ENCODE data around the gene ERC2. TPM values are rescaled to one million over a fixed set of nuclear protein-coding genes. Genes with fewer than 3 reads are reported as not detected.
"Not testable (repeated sequence)": the region's sequence is repeated elsewhere in the genome, so short reads cannot be mapped to it uniquely, and the experiment has no call there.

Gene ERC2
- polyA plus RNA-seq, 1 donor = 1.6 TPM

DNA sequence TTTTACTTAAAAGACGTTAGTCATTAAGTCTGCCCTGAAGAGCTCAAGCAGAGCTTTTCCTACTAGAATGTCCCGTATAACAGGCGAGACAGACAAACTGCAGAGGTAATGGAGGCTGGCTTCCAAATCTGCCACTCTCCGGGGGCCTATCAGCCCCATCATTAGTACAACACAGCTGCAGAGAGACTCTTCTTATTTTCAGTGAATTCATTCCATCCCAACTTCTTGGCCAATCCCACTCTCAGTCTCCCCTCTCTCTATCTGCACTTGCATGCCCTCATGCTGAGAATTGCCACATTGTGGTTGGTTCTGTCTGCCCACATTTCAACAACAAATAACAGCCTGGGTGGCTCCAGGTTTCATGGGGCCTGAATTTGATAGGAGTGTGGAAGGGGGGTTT lies 412.7 kb downstream of the ERC2 start:
- DNase-seq = no peak

DNA sequence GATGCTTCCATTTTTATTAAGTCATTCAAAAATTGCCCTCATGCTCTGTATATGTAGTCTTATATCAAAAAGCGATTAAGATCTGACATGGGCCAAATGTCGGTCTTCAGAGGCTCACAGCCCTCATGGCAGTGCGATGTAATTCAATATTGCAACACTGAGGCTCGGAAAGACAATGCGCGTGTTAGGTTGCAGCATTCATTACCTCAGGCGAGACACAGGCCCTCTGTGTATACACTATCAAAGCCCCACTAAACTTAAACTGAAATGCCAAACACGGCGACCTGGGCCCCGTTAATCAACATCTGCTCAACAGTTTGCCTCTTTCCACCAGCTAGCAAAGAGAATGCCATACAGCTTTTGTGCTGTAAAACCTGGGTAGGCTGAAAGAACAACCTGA lies 413.4 kb downstream of the ERC2 start:
- DNase-seq = no peak

DNA sequence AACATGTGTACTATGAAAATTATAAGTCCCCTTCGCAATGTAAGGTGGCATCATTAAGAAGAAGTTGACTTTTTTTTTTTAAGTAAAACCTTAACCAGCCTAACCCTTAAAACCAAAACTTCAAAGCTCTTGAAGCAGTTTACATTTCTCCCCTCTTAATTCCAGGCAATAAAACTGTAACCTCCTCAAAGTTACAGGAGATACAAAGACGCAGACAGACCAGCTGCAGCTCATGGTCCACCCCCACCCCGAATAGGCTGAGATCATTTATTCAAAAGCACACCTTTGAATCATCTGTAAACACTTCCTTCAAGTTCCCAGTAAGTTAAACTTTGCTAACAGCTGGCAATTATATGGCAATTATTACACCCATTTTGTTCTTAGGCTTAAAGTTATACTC lies 414.5 kb downstream of the ERC2 start:
- no peak for DNase-seq

DNA sequence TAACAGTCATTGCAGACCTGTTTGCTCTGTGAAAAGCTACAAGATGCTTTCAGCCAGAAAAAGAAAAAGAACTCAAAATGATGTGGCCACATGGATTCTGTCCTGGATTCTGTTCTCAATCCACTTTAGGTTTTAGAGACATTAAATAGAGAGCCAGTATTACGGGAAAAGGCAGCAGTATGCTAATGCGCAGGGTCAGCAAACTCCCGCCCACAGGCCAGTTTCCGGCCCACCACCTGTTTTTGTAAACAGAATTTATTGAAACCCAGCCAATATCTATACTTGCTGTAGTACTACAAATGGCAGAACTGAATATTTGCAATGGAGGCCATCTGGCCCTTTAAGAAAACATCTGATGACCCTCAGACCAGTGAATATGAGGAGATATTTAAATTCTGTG lies 416.1 kb downstream of the ERC2 start:
- no peak for DNase-seq

DNA sequence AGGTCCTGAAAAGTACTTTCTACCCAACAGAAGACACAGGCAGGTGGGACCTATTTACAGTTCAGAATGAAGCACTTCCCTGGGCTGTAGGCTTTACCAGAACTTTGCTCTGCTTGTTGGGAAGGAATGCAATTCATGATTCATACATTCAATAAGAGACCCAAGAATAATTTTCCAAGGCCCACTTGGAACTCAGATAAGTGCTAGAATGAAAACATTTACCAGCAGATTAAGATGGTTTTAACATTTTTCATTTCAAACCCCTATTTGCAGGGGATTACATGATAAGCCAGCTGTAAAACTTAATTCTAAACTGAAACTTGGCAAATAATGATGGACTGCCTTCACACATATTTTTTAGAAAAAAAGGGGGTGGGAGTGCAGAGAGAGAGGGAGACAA lies 417.2 kb downstream of the ERC2 start:
- no peak for DNase-seq

DNA sequence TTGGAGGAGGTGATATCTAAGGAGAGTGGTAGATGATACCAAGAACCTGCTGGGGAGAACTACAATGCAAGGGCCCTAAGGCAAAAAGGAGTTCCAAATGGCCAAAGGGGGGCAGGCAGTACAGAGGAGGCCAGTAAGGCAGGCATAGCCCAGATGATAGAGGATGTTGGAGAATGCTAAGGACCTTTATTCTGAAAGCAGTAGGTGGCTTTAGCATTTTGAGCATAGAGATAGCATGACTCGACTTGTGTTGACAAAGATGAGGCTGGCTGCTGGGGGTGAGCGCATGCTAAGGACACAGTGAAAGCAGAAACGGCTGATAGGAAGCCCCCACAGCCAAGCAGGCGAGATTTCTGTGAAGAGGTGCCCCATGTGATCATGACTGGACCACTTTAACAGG lies 419.3 kb downstream of the ERC2 start:
- DNase-seq = no peak

DNA sequence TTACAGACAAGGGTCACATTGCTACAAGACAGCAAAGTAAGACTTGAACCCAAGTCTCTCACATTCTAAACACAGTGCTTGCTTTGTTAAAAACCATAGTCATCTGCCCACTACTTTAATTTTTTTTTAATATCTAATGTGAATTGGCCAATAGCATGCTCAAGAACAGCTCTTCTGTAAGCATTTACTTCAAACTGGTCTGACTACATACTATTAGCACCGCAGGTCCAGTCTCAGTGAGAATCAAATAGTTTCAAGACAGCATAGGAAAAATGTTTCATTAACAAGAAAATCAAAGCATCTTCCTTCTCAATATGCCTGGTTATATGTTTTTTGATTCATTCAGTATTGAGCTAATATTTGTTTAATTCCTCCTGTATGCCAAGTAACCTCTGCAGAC lies 419.9 kb downstream of the ERC2 start:
- no peak for DNase-seq

DNA sequence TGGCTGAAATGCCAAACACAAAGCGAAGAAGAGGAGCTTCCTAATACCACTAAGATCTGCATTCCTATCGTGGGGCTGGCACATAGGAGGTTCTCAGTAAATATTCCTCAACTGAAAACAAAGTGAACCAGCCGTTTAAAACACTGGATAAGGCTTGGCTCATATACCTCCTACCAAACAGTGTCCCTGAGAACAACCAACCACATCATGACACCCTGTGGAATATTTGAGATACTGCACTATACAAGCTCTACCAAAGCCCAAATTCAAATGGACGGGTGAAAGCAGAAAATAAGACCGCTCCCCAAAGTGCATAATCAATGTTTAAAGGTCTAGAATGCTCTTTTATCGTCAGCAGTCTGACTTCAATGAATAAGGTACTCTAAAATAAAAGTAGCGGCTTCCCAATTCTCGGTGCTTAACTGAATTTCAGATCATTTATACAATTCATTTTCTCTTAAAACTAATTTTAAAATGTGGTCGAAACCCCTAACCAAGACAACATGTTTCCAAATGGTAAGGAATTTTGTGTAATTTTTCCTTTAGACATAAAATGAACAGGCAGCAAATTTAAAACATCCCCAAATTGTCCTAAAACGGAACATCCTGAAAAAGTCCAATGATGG lies 425.8 kb downstream of the ERC2 start:
- peak; percentile 49 for DNase-seq

DNA sequence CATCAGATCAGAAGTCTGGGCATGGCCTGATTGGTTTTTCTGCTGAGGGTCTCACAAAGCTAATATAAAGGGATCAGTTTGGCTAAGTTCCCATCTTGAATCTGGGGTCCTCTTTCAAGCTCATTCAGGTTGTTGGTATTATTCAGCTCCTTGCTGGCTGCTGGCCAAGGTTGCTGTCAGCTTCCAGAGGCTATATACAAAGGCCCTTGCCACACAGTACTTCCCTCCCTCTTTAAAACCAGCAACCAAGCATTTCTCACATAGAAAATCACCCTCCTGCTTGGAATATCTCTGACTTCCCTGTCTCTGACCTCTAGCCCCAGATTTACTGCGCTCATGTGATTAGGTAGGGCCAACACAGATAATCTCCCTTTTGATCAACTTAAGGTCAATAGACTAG lies 442.9 kb downstream of the ERC2 start:
- no peak for DNase-seq

DNA sequence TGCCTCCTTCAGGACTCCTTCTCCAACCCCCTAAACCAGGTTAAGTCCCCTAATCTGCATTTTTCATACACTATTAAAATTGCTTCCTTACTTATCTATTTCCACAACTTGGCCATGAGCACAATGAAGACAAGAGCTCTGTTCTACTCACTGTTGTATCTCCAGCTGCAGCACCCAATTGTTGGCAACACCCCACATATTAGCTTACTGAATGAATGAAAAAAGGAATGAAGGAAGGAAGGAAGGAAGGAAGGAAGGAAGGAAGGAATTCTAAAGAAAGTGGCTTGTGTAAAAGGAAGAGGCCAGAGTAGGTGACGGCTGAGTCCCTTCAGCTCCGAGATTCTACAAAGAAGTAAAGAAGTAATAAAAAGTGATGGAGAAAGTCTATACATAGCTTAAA lies 444.7 kb downstream of the ERC2 start:
- no peak for DNase-seq

DNA sequence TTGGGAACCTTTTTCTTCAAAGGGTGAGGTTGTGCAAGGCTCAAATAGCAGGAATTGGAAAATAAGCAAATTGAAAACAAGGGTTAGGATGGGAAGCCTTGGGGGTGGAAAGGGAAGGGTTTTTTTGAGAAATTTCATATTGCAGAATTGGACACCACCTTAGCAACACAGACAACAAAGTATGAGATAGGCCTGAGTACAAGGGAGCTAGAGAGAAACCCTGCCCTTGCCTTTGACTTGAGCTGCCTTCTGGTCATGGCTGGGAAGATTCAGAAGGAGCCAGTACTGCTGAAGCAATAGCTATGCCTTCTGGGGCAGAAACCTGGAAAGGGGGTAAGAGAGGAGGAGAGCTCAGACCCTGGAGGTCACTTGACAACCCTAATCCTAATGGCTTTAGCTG lies 445.6 kb downstream of the ERC2 start:
- DNase-seq = no peak

DNA sequence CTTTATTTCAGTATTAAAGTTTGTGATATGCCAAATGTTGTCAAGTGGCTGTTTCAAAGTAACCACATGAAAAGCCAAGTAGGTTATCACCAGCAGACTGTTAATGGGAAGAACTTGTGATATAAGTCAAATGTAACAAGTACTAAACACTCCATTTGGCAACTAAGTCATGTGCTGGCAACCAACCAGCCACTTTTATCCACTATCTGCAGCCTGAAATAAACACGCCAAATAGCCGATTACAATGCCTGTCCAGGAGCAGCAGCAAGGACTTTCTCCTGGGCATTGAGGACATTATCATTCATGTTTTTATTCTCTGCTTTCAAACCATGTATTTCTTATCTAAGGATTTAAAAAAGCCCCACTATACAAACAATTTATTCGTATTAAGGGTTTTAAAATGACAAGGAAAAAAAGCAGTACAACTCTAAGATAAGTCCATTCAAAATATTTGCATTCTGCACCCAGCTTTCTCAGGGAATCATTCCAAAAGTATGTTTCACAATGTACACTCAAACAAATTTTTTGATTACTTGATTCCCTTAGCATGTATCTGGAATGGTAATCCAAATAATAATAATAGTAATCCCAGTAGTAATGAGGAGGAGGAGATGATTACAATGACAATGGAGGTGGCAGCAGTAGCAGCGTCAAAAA lies 448.6 kb downstream of the ERC2 start:
- no peak for DNase-seq

DNA sequence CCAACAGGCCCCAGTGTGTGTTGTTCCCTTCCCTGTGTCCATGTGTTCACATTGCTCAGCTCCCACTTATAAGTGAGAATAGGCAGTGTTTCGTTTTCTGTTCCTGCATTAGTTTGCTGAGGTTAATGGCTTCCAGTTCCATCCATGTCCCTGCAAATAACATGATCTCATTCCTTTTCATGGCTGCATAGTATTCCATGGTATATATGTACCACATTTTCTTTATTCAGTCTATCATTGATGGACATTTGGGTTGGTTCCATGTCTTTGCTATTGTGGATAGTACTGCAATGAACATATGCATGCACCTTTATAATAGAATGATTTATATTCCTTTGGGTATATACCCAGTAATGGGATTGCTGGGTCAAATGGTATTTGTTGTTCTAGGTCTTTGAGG lies 452.9 kb downstream of the ERC2 start:
- not testable (repeated sequence) for DNase-seq

DNA sequence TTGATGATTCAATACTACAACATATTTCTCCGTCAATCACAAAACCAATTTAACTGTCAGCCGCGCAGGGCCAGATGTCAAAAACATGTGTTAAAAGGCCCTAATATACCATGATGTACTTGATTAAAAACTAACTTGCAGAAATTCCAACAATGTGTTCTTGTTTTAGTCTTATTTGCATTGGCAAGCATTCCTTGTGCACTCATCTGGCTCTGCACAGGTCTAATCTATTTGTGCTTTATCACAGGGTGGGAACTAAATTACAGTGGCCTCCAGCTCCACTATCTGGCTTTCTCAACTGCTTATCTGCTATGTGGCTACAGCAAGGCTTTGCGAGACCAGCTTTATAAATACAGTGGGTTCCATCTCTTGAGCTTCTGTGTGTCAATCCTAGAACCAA lies 455.5 kb downstream of the ERC2 start:
- no peak for DNase-seq

DNA sequence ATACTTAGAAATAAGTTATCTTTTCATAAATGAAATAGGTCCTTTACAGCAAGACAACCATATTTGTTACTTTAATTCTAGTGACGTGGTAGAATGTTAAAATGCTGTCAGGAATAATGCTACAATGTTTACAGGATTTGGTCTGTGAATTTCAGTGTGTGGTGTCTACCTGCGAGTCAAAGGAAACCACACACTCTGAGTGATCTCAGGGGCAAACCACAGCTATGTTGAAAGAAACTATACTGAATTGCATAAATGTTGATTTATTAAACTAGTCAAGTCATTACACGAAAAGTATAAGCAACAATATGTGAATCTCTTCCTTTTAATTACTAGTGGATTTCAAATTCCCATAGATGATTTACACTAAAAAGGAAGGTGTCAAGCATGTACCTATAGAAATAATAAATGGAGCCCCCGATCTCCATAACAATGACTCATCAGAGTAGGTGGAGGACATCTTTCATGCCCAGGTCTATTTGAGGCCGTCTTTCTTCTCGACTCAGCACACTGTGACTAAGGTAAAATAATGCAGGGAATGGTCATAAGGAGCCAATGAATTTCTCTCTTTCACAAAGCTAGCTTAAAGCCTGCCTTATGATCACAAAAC lies 463.0 kb downstream of the ERC2 start:
- DNase-seq = no peak

DNA sequence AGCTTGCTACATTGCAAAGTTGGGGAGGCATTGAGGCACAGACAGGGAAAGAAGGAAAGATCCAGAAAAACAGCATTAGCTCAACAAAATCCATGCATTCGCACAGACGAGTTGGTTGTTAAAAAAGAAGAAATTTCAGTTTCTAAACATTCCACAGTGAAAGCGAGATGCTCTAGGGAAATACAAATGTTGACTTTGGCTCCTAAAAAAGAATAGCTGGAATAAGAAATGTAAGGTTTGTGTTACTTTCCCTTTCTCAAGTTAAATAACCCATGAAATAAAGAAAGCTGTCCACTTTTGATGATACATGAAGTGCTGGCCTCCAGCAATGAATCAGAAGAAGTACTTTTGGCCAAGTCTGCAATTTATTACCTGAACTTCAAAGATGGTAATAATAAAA lies 465.1 kb downstream of the ERC2 start:
- DNase-seq = peak; percentile 32

DNA sequence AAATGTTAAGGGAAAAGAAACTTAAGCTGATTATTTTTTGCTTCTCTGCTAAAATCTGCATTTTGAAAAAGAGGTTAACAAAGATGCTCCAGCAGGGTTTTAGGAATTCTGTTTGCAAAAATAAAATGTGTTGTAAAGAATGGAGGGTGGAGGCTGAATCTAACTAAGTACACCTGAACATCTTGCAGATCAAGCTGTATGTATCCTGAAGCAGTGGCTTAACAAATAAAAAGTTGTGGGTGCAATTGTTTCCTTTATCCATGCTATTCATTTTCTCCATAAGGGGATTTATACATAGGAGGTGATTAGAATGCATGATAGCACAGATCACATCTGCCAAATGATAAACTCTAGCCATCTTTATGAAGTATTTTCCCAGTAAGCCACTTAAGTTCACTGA lies 466.3 kb downstream of the ERC2 start:
- no peak for DNase-seq

DNA sequence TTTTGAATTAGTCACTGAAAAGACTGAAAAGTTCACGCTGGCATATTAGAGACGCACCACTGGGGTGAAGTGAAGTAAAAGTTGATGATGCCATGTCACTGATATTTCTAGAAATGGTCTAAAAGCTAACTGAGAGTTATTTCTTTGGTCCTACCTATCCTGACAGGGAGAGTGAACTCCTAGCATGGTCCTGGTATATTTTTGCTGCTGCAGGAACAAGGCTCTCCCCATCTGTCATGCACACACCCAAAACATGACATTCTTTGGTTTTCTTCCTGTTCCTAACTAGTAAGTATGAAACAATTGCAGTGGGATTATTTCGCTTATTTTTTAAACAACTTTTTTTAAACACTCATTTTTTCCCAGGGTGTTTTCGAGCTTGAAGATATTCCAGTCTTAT lies 466.7 kb downstream of the ERC2 start:
- no peak for DNase-seq

DNA sequence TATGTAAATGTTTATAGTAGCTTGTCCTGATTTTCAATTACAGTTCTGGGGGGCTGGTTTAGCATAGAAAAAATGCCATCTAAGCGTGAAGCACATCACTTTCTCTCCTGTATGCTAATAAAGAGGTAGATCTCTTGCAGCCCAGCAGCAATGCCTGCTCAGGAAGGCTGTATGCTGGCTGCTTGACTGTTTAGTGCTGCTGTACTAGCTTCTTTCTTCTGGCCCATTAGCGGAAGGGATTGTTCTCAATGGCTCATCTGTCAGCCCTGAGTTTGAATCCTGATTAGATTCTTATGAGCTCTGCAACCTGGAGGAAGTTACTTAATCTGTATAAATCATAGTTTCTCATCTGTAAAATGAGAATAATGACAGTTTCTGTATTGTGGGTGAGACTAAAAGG lies 478.9 kb downstream of the ERC2 start:
- DNase-seq = no peak

DNA sequence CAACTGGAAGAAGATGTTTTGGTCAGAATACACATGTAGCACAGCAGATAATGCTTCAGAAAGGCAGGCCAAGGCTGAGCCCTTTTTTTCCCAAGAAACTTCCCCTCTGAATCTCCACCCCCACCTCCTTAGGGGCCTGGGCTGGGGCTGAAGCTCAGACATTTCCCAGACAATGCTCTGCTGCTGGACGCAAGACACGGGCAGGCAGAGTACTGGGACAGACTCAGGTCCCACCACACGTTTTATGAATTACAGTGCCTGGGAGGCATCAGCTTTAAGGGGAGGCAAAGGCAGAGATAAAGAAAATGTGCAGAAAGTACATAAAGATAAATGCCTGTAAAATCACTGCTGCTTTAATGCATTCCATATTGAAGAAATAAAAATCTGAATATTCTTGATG lies 479.4 kb downstream of the ERC2 start:
- no peak for DNase-seq

DNA sequence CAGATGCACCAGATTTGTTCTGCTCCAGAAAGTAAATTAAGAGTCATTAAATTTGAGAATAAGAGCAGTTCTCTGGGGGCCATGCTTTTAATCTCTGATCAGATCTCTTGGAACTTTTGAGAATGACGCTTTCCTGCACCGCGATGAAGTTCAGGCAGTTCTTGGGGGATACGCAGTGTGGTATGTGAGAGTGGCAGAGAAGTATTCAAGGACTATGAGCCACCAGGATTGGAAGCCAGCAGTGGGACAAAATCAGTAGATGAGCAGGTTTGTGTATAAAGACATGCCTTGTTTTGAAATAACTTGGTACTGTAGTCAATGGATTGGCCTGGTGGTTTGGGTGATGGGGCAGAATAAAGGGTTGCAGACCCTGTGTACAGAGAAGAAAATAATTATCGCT lies 483.6 kb downstream of the ERC2 start:
- DNase-seq = no peak

DNA sequence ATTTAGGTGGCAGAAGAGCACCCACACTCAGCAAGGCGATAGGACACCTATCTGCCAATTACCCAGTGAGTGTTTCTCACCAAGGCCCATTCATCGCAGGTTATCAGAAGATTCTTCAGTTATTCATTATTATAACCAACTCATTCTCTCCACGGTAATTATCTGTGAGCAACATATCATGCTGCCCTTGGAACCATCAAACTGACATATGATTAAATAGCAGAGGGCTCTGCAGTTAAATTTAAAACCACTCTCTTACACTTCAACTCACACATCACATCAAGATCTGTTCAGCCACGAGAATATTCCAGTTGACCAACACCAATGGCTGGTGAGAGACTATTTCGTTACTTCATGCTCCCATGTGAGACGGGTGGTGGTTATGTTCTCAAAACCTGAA lies 489.3 kb downstream of the ERC2 start:
- no peak for DNase-seq

DNA sequence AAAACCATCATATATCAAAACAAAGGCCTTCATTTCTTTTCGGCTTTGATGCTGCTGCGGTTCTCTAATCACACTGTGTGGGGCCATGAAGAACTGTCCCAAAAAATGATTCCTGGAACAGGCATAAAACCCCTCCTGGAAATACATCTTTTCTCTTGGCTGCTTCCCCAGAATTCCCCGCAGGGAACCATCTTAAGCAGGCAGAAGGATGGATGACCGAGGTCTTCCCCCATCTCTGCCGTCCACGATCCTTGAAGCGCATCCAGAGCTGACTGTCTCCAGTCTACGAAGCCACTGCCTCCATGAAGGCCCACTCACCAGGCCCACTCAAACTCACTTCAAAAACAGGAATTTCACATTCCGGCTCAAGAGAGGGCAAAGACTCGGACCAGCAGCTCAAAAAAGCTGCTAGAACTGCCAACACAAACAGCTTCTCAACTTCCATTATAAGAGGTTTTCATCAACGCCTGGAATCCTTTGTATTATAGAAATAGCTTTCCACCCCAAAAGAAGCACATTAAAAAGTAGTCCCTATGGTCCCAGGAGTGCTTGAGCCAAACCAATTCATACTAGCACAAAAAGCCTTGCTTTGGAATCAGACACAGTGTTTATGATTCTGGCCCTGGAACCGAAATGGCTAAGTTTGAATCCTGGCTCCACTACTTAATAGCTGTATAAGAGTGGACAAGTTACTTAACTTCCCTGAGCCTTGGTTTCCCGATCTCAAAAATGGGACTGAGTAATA lies 493.7 kb downstream of the ERC2 start:
- peak; percentile 62 for DNase-seq

DNA sequence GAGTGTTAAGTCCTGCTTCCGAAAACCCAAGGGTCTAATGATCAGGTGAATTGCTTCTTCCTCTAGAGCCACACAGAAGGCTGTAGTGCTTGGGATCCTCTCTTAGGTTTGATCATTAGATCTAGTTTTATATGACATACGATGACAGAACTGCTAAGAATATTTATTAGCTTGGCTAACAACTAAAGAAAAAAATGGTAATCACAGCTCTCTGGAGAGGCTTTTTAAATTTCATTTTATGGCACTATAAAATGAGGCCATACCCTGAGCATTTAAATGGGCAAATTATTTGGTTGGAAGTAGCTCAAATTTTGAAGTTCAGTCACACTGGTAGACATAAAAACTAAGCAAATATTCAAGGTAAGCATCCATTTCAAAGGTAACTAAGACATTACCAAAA lies 498.6 kb downstream of the ERC2 start:
- DNase-seq = no peak

All from hindlimb muscle (tissue), 1 donor.